Immature natural killer cell (primary cell): ENCODE results near the gene PRSS56. TPM values are rescaled to one million over a fixed set of nuclear protein-coding genes. Genes with fewer than 3 reads are reported as not detected.
A peak's percentile ranks its signal among the peaks of the same experiment; 100 is the strongest.

Source experiments
- DNase-seq, 3 donors: peaks; one replicate each; pipeline ENCODE4 v3.0.0; 2022; ENCODE audit warnings: mixed read lengths in 1 of 3
- H3K27ac Mint-ChIP-seq, 6 donors: one replicate each; pipeline ENCODE4 v1.8.0; 2020; ENCODE audit warnings: mixed read lengths in 6 of 6, mild to moderate bottlenecking in 5 of 6, inconsistent platforms in 4 of 6, moderate library complexity in 3 of 6
- H3K27me3 Mint-ChIP-seq, 3 donors: one replicate each; pipeline ENCODE4 v1.8.0; 2020 to 2021; ENCODE audit warnings: low read depth in 3 of 3, mild to moderate bottlenecking in 3 of 3, mixed read lengths in 3 of 3, moderate library complexity in 3 of 3, inconsistent platforms in 1 of 3
- H3K36me3 Mint-ChIP-seq, 3 donors: one replicate each; pipeline ENCODE4 v1.8.0; 2020; ENCODE audit warnings: mixed read lengths in 3 of 3, inconsistent platforms in 2 of 3, mild to moderate bottlenecking in 2 of 3
- H3K4me1 Mint-ChIP-seq, 2 donors: one replicate each; pipeline ENCODE4 v1.8.0; 2020; ENCODE audit warnings: inconsistent platforms in 2 of 2, mild to moderate bottlenecking in 2 of 2, mixed read lengths in 2 of 2, moderate library complexity in 1 of 2
- H3K4me3 Mint-ChIP-seq, 5 donors: one replicate each; pipeline ENCODE4 v1.8.0; 2020; ENCODE audit warnings: mild to moderate bottlenecking in 5 of 5, mixed read lengths in 5 of 5, inconsistent platforms in 3 of 5, moderate library complexity in 3 of 5
- H3K9me3 Mint-ChIP-seq, 6 donors: one replicate each; pipeline ENCODE4 v1.8.0; 2020; ENCODE audit warnings: mild to moderate bottlenecking in 6 of 6, mixed read lengths in 6 of 6, inconsistent platforms in 4 of 6, moderate library complexity in 3 of 6
- polyA plus RNA-seq, 3 donors: library from polyadenylated mRNA; unstranded; fragments of 300-500 nt; fragmentation: Illumina TruSeq; gene quantifications; one replicate each; pipeline ENCODE4 v1.2.3, GENCODE V29; 2021

The PRSS56 gene
- not detected for polyA plus RNA-seq

DNA sequence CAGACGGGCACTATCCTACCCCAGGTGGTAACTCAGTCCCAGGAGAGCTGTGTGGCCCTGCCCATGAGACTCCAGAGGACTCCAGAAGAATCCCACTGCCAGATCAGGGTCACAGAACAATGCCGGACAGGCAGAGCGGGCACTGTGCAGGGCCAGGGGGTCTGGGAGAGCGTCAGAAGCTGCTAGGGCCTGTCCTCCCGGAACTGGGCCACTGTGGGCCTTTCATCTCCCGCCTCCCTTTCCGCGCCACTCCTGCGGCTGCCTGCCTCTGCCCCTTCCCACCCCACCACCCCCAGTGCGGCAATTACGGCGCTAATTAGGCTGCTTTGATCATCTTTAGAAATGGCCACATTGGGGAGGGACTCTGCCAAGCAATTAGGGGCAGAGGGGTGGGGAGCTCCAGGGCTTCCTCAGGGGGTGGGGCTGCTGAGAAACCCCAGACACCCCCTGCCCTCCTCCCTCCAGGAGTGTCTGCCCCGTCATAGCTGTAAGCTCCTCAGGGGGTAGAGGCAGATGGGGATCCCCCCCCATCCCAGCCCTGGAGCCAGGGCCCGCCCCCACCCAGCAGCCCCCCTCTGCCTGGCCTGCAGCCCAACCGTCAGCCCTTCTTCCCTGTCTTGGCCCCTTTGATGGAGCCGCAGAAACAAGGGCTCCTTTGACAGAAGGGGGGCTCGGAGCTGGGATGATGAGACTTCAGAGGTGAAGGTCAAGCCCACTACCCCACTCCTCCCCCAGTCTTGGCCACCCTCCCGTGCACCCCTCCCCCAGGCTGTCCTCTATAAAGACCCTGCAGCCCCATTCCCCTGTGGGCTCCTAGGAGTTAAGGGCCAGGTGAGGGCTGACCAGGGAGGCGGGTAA is at the start of gene PRSS56:
Gene PRSS56, plus strand, starts transcription at position 808 of the 858 bp plus-strand sequence. CDS start 211 bp downstream, outside the sequence.
- peak within 1 kb of the TSS in 1 of 5 donors; percentile 26 for H3K4me3 Mint-ChIP-seq

GRCh38 chr2:232473467-232473890 is 46.7 kb upstream of the PRSS56 start:
- H3K27ac Mint-ChIP-seq = no peak overlapping the region
- H3K36me3 Mint-ChIP-seq = no peaks in the 10 kb centered on the region
- H3K27me3 Mint-ChIP-seq = peaks cover 2 to 20% (median 3%) of the 10 kb centered on the region in 3 donors
- H3K4me3 Mint-ChIP-seq = no peak overlapping the region
- H3K4me1 Mint-ChIP-seq = no peaks in the 10 kb centered on the region
- no peak for DNase-seq
- peaks cover 0 to 4% (median 0%) of the 10 kb centered on the region in 6 donors for H3K9me3 Mint-ChIP-seq

More for the DNA sequence above, at the start of gene PRSS56:
- Mint-ChIP-seq H3K4me1 (peaks cover 0 to 8% of the 10 kb centered on the region in 2 donors), H3K9me3 (no peaks in the 10 kb centered on the region), H3K27ac (no peak within 1 kb of the TSS), H3K36me3 (peaks cover 0 to 3% (median 0%) of the 10 kb centered on the region in 3 donors), H3K27me3 (peaks cover 7 to 13% (median 8%) of the 10 kb centered on the region in 3 donors)
- no peak for DNase-seq

DNA sequence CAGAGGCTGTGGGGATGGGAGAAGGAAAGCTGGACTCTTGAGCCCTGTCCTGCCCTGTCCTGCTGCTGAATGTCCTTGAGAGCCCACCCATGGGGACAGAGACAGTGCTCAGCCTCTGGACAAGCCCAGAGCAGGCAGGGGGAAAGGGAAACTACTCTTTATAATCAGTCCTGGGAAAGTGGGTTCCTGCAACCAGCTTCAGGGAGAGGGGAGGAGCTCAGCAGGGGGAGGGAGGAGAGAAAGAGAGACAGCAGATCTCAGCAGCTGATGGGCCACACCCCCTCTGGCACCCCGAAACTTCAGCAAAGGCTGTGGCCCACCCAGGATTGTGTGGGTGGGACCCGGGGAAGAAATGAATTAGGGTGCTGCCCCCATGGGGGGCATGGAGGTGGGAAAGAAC is 44.1 kb upstream of the PRSS56 start:
- Mint-ChIP-seq H3K4me3 (no peak overlapping the region), H3K27ac (no peak overlapping the region), H3K4me1 (no peaks in the 10 kb centered on the region), H3K27me3 (peaks cover 0 to 20% (median 0%) of the 10 kb centered on the region in 3 donors), H3K36me3 (no peaks in the 10 kb centered on the region), H3K9me3 (peaks cover 0 to 4% (median 0%) of the 10 kb centered on the region in 6 donors)
- no peak for DNase-seq

DNA sequence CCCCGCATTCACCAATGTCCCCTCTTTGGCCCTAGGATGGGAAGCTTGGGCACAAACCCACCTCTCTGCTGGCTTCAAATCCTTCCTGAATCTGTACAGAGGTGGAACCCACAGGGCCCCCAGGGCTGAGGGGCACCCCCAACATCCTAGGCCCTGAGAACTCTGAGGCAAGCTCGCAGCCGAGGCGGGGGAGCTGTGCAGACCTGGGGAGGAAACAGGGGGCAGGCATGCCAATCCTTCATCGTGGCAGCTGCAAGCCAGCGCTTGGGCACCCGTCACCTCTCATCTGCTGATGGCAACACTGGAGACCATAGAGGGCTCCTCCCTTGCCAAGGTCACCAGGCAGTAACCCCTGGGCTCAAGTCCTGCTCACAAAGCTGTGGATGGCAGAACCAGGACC is 43.4 kb upstream of the PRSS56 start:
- Mint-ChIP-seq H3K36me3 (no peaks in the 10 kb centered on the region), H3K4me3 (no peak overlapping the region), H3K4me1 (no peaks in the 10 kb centered on the region), H3K9me3 (peaks cover 0 to 4% (median 0%) of the 10 kb centered on the region in 6 donors), H3K27me3 (peaks cover 0 to 20% (median 0%) of the 10 kb centered on the region in 3 donors), H3K27ac (no peak overlapping the region)
- DNase-seq = no peak

GRCh38 chr2:232477751-232478510 is 42.3 kb upstream of the PRSS56 start:
- H3K27me3 Mint-ChIP-seq = peaks cover 0 to 14% (median 0%) of the 10 kb centered on the region in 3 donors
- DNase-seq = no peak
- H3K4me3 Mint-ChIP-seq = no peak overlapping the region
- H3K9me3 Mint-ChIP-seq = no peaks in the 10 kb centered on the region
- H3K36me3 Mint-ChIP-seq = no peaks in the 10 kb centered on the region
- no peak overlapping the region for H3K27ac Mint-ChIP-seq
- H3K4me1 Mint-ChIP-seq = no peaks in the 10 kb centered on the region

- Mint-ChIP-seq H3K4me3 (no peak overlapping the region), H3K27ac (no peak overlapping the region), H3K27me3 (peaks cover 0 to 10% (median 0%) of the 10 kb centered on the region in 3 donors), H3K36me3 (no peaks in the 10 kb centered on the region), H3K9me3 (no peaks in the 10 kb centered on the region), H3K4me1 (no peaks in the 10 kb centered on the region)
- no peak for DNase-seq
These were observed 41.4 kb upstream of the PRSS56 start for GRCh38 chr2:232478571-232479340.

- no peak overlapping the region for H3K27ac Mint-ChIP-seq
- no peaks in the 10 kb centered on the region for H3K4me1 Mint-ChIP-seq
These were observed 40.6 kb upstream of the PRSS56 start for GRCh38 chr2:232479341-232480200.

DNA sequence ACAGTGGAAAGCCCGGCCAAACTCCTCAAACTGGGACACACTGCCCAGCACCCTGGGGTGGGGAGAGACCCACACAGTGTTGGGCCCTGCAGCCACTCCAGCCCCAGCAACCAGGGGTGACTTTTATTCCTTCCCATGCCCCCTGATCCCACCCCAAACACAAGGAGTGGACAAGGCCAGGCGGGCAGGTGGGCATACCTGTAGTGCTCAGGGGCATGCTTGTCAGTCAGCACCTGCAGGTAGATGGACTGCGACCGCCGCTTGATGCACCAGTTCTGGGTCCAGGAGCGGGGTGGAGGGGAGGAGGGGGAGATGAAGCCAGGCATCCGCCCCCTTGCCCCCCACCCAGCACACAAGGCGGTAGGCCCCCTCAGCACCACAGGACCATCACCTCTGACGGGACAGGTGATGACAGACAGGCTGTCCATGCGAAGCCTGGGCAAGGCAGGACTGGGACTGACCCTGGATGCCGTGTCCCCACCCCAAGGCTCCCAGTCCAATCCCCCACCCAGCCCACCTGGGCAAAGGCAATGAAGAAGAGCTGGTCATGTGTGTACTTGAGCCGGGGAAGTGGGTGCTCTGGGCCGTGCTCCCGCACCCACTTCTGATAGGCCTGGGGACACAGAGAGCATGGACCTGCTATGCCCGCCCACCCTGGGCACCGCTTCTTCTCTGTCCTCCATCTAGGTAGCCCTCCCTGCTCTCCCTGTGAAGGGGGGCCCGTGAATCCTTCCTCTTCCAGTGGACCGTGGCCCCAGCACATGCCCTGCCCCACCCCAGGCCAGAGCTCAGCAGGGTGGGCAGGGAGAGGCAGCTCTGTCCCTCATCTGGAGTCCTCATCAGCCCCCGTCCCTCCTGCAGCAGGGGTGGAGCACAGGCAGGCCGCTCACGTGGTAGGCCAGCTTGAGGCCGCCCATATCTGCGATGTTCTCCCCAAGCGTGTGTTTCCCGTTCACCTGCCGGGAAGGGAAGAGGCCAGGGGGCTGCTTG is 39.7 kb upstream of the PRSS56 start:
- H3K4me1 Mint-ChIP-seq = no peaks in the 10 kb centered on the region
- no peak overlapping the region for H3K27ac Mint-ChIP-seq
- H3K36me3 Mint-ChIP-seq = no peaks in the 10 kb centered on the region
- no peaks in the 10 kb centered on the region for H3K9me3 Mint-ChIP-seq
- peaks cover 0 to 7% (median 1%) of the 10 kb centered on the region in 3 donors for H3K27me3 Mint-ChIP-seq
- no peak for DNase-seq
- no peak overlapping the region for H3K4me3 Mint-ChIP-seq

More at GRCh38 chr2:232479341-232480200, 40.6 kb upstream of the PRSS56 start:
- peaks cover 0 to 12% (median 1%) of the 10 kb centered on the region in 3 donors for H3K27me3 Mint-ChIP-seq
- H3K36me3 Mint-ChIP-seq = no peaks in the 10 kb centered on the region
- DNase-seq = no peak
- no peak overlapping the region for H3K4me3 Mint-ChIP-seq
- H3K9me3 Mint-ChIP-seq = no peaks in the 10 kb centered on the region

- H3K4me1 Mint-ChIP-seq = no peaks in the 10 kb centered on the region
- H3K9me3 Mint-ChIP-seq = no peaks in the 10 kb centered on the region
- no peak overlapping the region for H3K4me3 Mint-ChIP-seq
- no peak overlapping the region for H3K27ac Mint-ChIP-seq
- peaks cover 0 to 2% (median 1%) of the 10 kb centered on the region in 3 donors for H3K27me3 Mint-ChIP-seq
- no peak for DNase-seq
- no peaks in the 10 kb centered on the region for H3K36me3 Mint-ChIP-seq
These were observed 38.7 kb upstream of the PRSS56 start for GRCh38 chr2:232481322-232482140.

GRCh38 chr2:232482301-232483238 is 37.6 kb upstream of the PRSS56 start:
- H3K36me3 Mint-ChIP-seq = no peaks in the 10 kb centered on the region
- no peak for DNase-seq
- no peak overlapping the region for H3K27ac Mint-ChIP-seq
- no peaks in the 10 kb centered on the region for H3K4me1 Mint-ChIP-seq
- H3K27me3 Mint-ChIP-seq = peaks cover 0 to 2% (median 1%) of the 10 kb centered on the region in 3 donors
- no peak overlapping the region for H3K4me3 Mint-ChIP-seq
- H3K9me3 Mint-ChIP-seq = no peaks in the 10 kb centered on the region
